Right cardiac atrium (tissue), 5 donors: ENCODE measurements around the gene OR9K2. TPM values are rescaled to one million over a fixed set of nuclear protein-coding genes. Genes with fewer than 3 reads are reported as not detected.
"Not testable (repeated sequence)": the region's sequence is repeated elsewhere in the genome, so short reads cannot be mapped to it uniquely, and the experiment has no call there.

Experiments
- ATAC-seq, 2 donors: fragments of 200-7000 bp; cut with Tn5 transposase; one replicate each; pipeline versions ENCODE4 v1.8.0 to v1.9.1; 2020; ENCODE audit warnings: moderate library complexity in 2 of 2, mild to moderate bottlenecking in 1 of 2
- DNase-seq, 3 donors: peaks; one replicate each; pipeline ENCODE4 v3.0.0-alpha.2; 2020
- H3K27ac ChIP-seq: one replicate; pipeline ENCODE4 v1.5.1; 2013; ENCODE audit warnings: mild to moderate bottlenecking, low read length, control low read depth, moderate library complexity
- H3K27me3 ChIP-seq: one replicate; pipeline ENCODE4 v1.6.1; 2013; ENCODE audit not compliant: control insufficient read depth, insufficient read depth
- H3K4me1 ChIP-seq: one replicate; pipeline ENCODE4 v1.6.1; 2013; ENCODE audit warnings: low read length; ENCODE audit not compliant: control insufficient read depth, insufficient read depth
- H3K4me3 ChIP-seq: one replicate; pipeline ENCODE4 v1.5.1; 2013; ENCODE audit warnings: low read length, control low read depth
- H3K9me3 ChIP-seq: one replicate; pipeline ENCODE4 v1.6.1; 2013; ENCODE audit warnings: low read length; ENCODE audit not compliant: control insufficient read depth
- WGBS: extraction: QIAGEN DNeasy Blood & Tissue Kit; methylation state at CpG from one replicate; pipeline ENCODE4 v1.1.7; 2013; 5-methylcytosine and 5-hydroxymethylcytosine counted together
- intact Hi-C, 4 donors: fragments of 100-400 bp; cut with DNase I; formaldehyde crosslinking; loops; one replicate each; pipeline versions ENCODE4 v1.11.0 to v1.14.0; 2022 to 2023
- long read RNA-seq, 4 donors: library from polyadenylated mRNA; unstranded; transcript quantifications; one replicate each; pipeline ENCODE4 v2.0.0, GENCODE V29; 2020 to 2021
- polyA plus RNA-seq: library from polyadenylated mRNA; stranded (reverse); fragments of 200-250 nt; gene quantifications from one replicate; pipeline ENCODE4 v1.2.3, GENCODE V29; 2013
- total RNA-seq, 4 donors: library from RNA; stranded (reverse); fragmentation: NEBNext Ultra II Directional; extraction: Animal tissue kit (Norgen Biotek cat#: 25700); gene quantifications; one replicate each; pipeline ENCODE4 v1.2.1, GENCODE V29; 2021
- donor health status: healthy with polysubstance abuse.
- donor health status: DM: no; HTN: yes; CAD: no.
- donor health status: DM: no; HTN: no; CAD: no.
- donor health status: DM: no; HTN: yes; CAD: no; lungs with severe emphysema.
- donor health status: DM: yes; HTN: yes; CAD: no.

OR9K2 gene
- total RNA-seq (not detected), polyA plus RNA-seq (not detected)
- long read RNA-seq, donor 1: 0 reads
- long read RNA-seq, donor 2: 0 reads
- long read RNA-seq, donor 3: 0 reads
- long read RNA-seq, donor 4: 0 reads

- no peak for ATAC-seq
- H3K27ac ChIP-seq: no peak within 1 kb of the TSS
- intact Hi-C loops: no loop called here
- 81% methylated on average over 2 of the region's 2 CpGs for WGBS
- no peaks in the 10 kb centered on the region for H3K9me3 ChIP-seq
- no peak for DNase-seq
- H3K4me3 ChIP-seq: no peak within 1 kb of the TSS
- H3K27me3 ChIP-seq: no peaks in the 10 kb centered on the region
- no peaks in the 10 kb centered on the region for H3K4me1 ChIP-seq
Observed at GRCh38 chr12:55126106-55126505, at the start of gene OR9K2. Gene OR9K2 (plus strand): TSS chr12:55126406. CDS start chr12:55129835, 3,429 bp downstream.

GRCh38 chr12:55092579-55092978 is 33.6 kb upstream of the OR9K2 start:
- Histone ChIP-seq H3K27me3 (no peaks in the 10 kb centered on the region), H3K27ac (no peak overlapping the region), H3K9me3 (no peaks in the 10 kb centered on the region), H3K4me1 (no peaks in the 10 kb centered on the region), H3K4me3 (no peak overlapping the region)
- ATAC-seq (no peak), DNase-seq (no peak)
- 79% methylated on average over 3 of the region's 3 CpGs for WGBS
- intact Hi-C loops: no loop called here

GRCh38 chr12:55112378-55112875 is 13.8 kb upstream of the OR9K2 start:
- WGBS: 85% methylated on average over 4 of the region's 4 CpGs
- ATAC-seq (no peak), DNase-seq (no peak)
- Histone ChIP-seq H3K27me3 (no peaks in the 10 kb centered on the region), H3K9me3 (peaks cover 1% of the 10 kb centered on the region), H3K27ac (no peak overlapping the region), H3K4me3 (no peak overlapping the region), H3K4me1 (no peaks in the 10 kb centered on the region)
- intact Hi-C loops: no loop called here

GRCh38 chr12:55116152-55116551 is 10.1 kb upstream of the OR9K2 start:
- DNase-seq (no peak), ATAC-seq (no peak)
- no peaks in the 10 kb centered on the region for H3K4me1 ChIP-seq
- no peaks in the 10 kb centered on the region for H3K27me3 ChIP-seq
- no peaks in the 10 kb centered on the region for H3K9me3 ChIP-seq
- 93% methylated on average over 1 of the region's 1 CpG for WGBS
- H3K27ac ChIP-seq: no peak overlapping the region
- H3K4me3 ChIP-seq: no peak overlapping the region
- intact Hi-C loops: no loop called here

GRCh38 chr12:55132816-55133215 is 6.6 kb downstream of the OR9K2 start:
- ATAC-seq: no peak
- Histone ChIP-seq H3K27me3 (no peaks in the 10 kb centered on the region), H3K9me3 (no peaks in the 10 kb centered on the region), H3K4me3 (no peak overlapping the region), H3K4me1 (no peaks in the 10 kb centered on the region), H3K27ac (no peak overlapping the region)
- WGBS: 61% methylated on average over 1 of the region's 1 CpG
- intact Hi-C loops: no loop called here
- DNase-seq: no peak

- peak in 1 of 3 donors; percentile 23 for DNase-seq
- 42% methylated on average over 3 of the region's 3 CpGs for WGBS
- intact Hi-C loops: loop anchor here in 1 of 4 donors (10.0 kb wide), 1 partner anchor 148 kb away; no protein-coding TSS in a partner anchor
Observed at GRCh38 chr12:55142669-55143565, 16.7 kb downstream of the OR9K2 start.

DNA sequence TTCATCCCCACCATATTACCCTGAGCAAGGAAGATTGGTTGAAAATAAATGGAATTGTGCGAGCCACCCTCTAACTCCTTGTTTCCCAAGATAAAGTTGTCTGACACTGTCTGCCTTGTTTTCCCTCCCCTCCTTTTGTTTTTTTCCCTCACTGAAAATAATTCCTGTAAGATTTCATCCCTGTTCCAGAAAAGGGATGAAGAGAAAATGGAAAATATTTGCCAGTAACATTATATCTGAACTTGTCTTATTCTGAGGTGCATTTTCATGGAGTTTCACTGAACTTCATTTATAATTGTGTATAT is 17.3 kb downstream of the OR9K2 start:
- ATAC-seq: no peak
- DNase-seq: no peak
- H3K4me3 ChIP-seq: no peak overlapping the region
- no peak overlapping the region for H3K27ac ChIP-seq
- H3K9me3 ChIP-seq: no peaks in the 10 kb centered on the region
- WGBS: 10% methylated on average over 1 of the region's 1 CpG
- H3K4me1 ChIP-seq: no peaks in the 10 kb centered on the region
- intact Hi-C loops: loop anchor here in 1 of 4 donors (10.0 kb wide), 1 partner anchor 149 kb away; no protein-coding TSS in a partner anchor
- no peaks in the 10 kb centered on the region for H3K27me3 ChIP-seq

More at GRCh38 chr12:55142669-55143565, 16.7 kb downstream of the OR9K2 start:
- Histone ChIP-seq H3K4me1 (no peaks in the 10 kb centered on the region), H3K27ac (no peak overlapping the region), H3K9me3 (no peaks in the 10 kb centered on the region), H3K4me3 (no peak overlapping the region), H3K27me3 (no peaks in the 10 kb centered on the region)
- ATAC-seq: no peak

DNA sequence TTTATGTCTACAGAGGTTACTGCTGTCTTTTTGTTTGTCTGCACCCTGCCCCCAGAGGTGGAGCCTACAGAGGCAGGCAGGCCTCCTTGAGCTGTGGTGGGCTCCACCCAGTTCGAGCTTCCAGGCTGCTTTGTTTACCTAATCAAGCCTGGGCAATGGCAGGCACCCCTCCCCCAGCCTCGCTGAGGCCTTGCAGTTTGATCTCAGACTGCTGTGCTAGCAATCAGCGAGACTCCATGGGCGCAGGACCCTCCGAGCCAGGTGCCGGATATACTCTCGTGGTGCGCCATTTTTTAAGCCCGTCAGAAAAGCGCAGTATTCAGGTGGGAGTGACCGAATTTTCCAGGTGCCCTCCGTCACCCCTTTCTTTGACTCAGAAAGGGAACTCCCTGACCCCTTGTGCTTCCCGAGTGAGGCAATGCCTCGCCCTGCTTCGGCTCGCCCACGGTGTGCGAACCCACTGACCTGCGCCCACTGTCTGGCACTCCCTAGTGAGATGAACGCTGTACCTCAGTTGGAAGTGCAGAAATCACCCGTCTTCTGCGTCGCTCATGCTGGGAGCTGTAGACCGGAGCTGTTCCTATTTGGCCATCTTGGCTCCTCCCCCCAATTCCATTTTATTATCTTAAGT is 40.9 kb downstream of the OR9K2 start:
- H3K27me3 ChIP-seq, H3K4me3 ChIP-seq, H3K9me3 ChIP-seq, ATAC-seq, DNase-seq, intact Hi-C loops, H3K27ac ChIP-seq, H3K4me1 ChIP-seq: not testable (repeated sequence)
- 88% methylated on average over 24 of the region's 24 CpGs for whole genome bisulfite sequencing

GRCh38 chr12:55171445-55171844 is 45.2 kb downstream of the OR9K2 start:
- Histone ChIP-seq H3K4me3 (no peak overlapping the region), H3K27me3 (no peaks in the 10 kb centered on the region), H3K27ac (no peak overlapping the region), H3K9me3 (no peaks in the 10 kb centered on the region), H3K4me1 (no peaks in the 10 kb centered on the region)
- intact Hi-C loops: no loop called here
- ATAC-seq (no peak), DNase-seq (no peak)
- WGBS: 89% methylated on average over 2 of the region's 2 CpGs

- H3K27ac ChIP-seq, H3K9me3 ChIP-seq, H3K4me3 ChIP-seq, intact Hi-C loops, H3K4me1 ChIP-seq, ATAC-seq, DNase-seq, H3K27me3 ChIP-seq: not testable (repeated sequence)
- WGBS: 59% methylated on average over 2 of the region's 2 CpGs
Observed at GRCh38 chr12:55171846-55172245, 45.6 kb downstream of the OR9K2 start.

- H3K27me3 ChIP-seq: no peaks in the 10 kb centered on the region
- 38% methylated on average over 1 of the region's 1 CpG for WGBS
- no peak overlapping the region for H3K4me3 ChIP-seq
- DNase-seq (no peak), ATAC-seq (no peak)
- no peak overlapping the region for H3K27ac ChIP-seq
- H3K4me1 ChIP-seq: no peaks in the 10 kb centered on the region
- H3K9me3 ChIP-seq: no peaks in the 10 kb centered on the region
- intact Hi-C loops: no loop called here
Observed at GRCh38 chr12:55172686-55173085, 46.5 kb downstream of the OR9K2 start.
